Hepatocyte (in vitro differentiated cells): ENCODE measurements around the gene BCAS4. TPM values are rescaled to one million over a fixed set of nuclear protein-coding genes. Genes with fewer than 3 reads are reported as not detected.

Source experiments
- DNase-seq: peaks from one replicate; pipeline ENCODE4 v3.0.0-alpha.2; 2016; ENCODE audit warnings: low spot score
- H2AFZ ChIP-seq: fragments of 200-600 bp; sonication (generic); 2 replicates; pipeline ENCODE4 v1.6.0; 2016; ENCODE audit warnings: antibody characterized with exemption, mild to moderate bottlenecking
- H3K27ac ChIP-seq: fragments of 200-600 bp; sonication (generic); 2 replicates; pipeline ENCODE4 v1.5.1; 2016; ENCODE audit warnings: mild to moderate bottlenecking
- H3K27me3 ChIP-seq: fragments of 200-600 bp; sonication (generic); 2 replicates; pipeline ENCODE4 v1.6.1; 2016
- H3K36me3 ChIP-seq: fragments of 200-600 bp; sonication (generic); replicated peaks from 2 replicates; pipeline ENCODE4 v1.5.1; 2016; ENCODE audit warnings: low read depth; ENCODE audit not compliant: insufficient read depth
- H3K4me1 ChIP-seq: fragments of 200-600 bp; sonication (generic); 2 replicates; pipeline ENCODE4 v1.5.1; 2016; ENCODE audit warnings: mild to moderate bottlenecking, moderate library complexity; ENCODE audit not compliant: insufficient read depth
- H3K4me2 ChIP-seq: fragments of 200-600 bp; sonication (generic); 2 replicates; pipeline ENCODE4 v1.6.0; 2016
- H3K4me3 ChIP-seq: fragments of 200-600 bp; sonication (generic); 2 replicates; pipeline ENCODE4 v1.5.1; 2016; ENCODE audit warnings: mild to moderate bottlenecking
- H3K79me2 ChIP-seq: fragments of 200-600 bp; sonication (generic); 2 replicates; pipeline ENCODE4 v1.6.0; 2017; ENCODE audit warnings: mild to moderate bottlenecking
- H3K9me2 ChIP-seq: fragments of 200-600 bp; sonication (generic); replicated peaks from 2 replicates; pipeline ENCODE4 v1.6.0; 2017; ENCODE audit warnings: mild to moderate bottlenecking; ENCODE audit not compliant: insufficient read depth
- H3K9me3 ChIP-seq: fragments of 200-600 bp; sonication (generic); 2 replicates; pipeline ENCODE4 v1.5.1; 2016; ENCODE audit warnings: low read depth, mild to moderate bottlenecking
- H4K20me1 ChIP-seq: fragments of 200-600 bp; sonication (generic); 2 replicates; pipeline ENCODE4 v1.6.0; 2016; ENCODE audit warnings: mild to moderate bottlenecking; ENCODE audit not compliant: insufficient read depth, poor library complexity, severe bottlenecking
- EZH2 ChIP-seq: fragments of 200-600 bp; sonication (generic); IDR thresholded peaks from 2 replicates; pipeline ENCODE4 v1.6.1; 2016; ENCODE audit warnings: antibody characterized with exemption, mild to moderate bottlenecking, borderline replicate concordance
- EZH2phosphoT487 ChIP-seq: fragments of 200-600 bp; sonication (generic); IDR thresholded peaks from one replicate; pipeline ENCODE4 v1.6.1; 2018; ENCODE audit warnings: antibody characterized with exemption, mild to moderate bottlenecking, low read depth, moderate library complexity; ENCODE audit not compliant: unreplicated experiment, severe bottlenecking
- WGBS: methylation state at CpG from one replicate; pipeline ENCODE4 v1.1.6; 2016; ENCODE audit warnings: low lambda C conversion rate; ENCODE audit errors: missing lambda C conversion rate; 5-methylcytosine and 5-hydroxymethylcytosine counted together
- polyA plus RNA-seq: library from polyadenylated mRNA; unstranded; fragments of >200 nt; fragmentation: Nextera tagmentation; extraction: Ambion mirVana; gene quantifications from 2 replicates; pipeline ENCODE4 v1.2.1, GENCODE V29; 2016
- total RNA-seq: library from RNA; depleted of rRNA; stranded (reverse); fragments of >200 nt; gene quantifications from 2 replicates; pipeline ENCODE4 v1.2.3, GENCODE V29; 2014
- TF ChIP-seq, protein P1 (sequence below): fragments of 200-600 bp; sonication (generic); IDR thresholded peaks from 2 replicates; pipeline ENCODE4 v1.5.1; 2016; ENCODE audit warnings: antibody characterized with exemption, mild to moderate bottlenecking; ENCODE audit not compliant: poor library complexity

Gene BCAS4
- total and polyA plus RNA-seq, 2 experiments from 2014 or later = 5.6 to 21.6 TPM

DNA sequence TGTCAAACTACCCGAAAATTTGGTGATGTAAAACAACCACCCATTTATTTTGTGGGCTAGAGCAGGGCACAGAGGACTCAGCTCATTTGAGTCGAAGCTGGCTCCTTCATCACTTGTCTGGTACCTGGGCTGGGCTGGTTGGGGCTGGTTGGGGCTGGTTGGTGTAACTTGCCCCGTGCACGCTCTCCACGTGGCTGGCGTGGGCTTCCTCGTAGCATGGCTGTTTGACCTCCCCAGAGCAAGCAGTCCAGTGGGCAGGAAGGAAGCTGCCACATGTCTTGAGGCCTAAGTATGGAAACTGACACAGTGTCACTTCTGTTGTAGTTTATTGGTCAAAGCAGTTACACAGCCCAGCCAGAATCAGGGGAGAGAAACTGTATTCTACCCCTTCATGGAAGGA lies 27.1 kb downstream of the BCAS4 start:
- H3K27me3 ChIP-seq = no peaks in the 10 kb centered on the region
- H3K4me2 ChIP-seq = no peak overlapping the region
- no peak for DNase-seq
- no peaks in the 10 kb centered on the region for H3K79me2 ChIP-seq
- TF ChIP-seq, protein P1, sequence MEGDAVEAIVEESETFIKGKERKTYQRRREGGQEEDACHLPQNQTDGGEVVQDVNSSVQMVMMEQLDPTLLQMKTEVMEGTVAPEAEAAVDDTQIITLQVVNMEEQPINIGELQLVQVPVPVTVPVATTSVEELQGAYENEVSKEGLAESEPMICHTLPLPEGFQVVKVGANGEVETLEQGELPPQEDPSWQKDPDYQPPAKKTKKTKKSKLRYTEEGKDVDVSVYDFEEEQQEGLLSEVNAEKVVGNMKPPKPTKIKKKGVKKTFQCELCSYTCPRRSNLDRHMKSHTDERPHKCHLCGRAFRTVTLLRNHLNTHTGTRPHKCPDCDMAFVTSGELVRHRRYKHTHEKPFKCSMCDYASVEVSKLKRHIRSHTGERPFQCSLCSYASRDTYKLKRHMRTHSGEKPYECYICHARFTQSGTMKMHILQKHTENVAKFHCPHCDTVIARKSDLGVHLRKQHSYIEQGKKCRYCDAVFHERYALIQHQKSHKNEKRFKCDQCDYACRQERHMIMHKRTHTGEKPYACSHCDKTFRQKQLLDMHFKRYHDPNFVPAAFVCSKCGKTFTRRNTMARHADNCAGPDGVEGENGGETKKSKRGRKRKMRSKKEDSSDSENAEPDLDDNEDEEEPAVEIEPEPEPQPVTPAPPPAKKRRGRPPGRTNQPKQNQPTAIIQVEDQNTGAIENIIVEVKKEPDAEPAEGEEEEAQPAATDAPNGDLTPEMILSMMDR = no peak
- TF ChIP-seq EZH2 (no peak), EZH2phosphoT487 (no peak)
- no peak overlapping the region for H3K4me3 ChIP-seq
- no peak overlapping the region for H3K27ac ChIP-seq
- WGBS = 90% methylated on average over 7 of the region's 7 CpGs
- no peaks in the 10 kb centered on the region for H3K9me2 ChIP-seq
- H3K36me3 ChIP-seq = no peaks in the 10 kb centered on the region
- H4K20me1 ChIP-seq = no peaks in the 10 kb centered on the region
- no peak overlapping the region for H2AFZ ChIP-seq
- no peaks in the 10 kb centered on the region for H3K9me3 ChIP-seq
- peaks cover 10% of the 10 kb centered on the region for H3K4me1 ChIP-seq

DNA sequence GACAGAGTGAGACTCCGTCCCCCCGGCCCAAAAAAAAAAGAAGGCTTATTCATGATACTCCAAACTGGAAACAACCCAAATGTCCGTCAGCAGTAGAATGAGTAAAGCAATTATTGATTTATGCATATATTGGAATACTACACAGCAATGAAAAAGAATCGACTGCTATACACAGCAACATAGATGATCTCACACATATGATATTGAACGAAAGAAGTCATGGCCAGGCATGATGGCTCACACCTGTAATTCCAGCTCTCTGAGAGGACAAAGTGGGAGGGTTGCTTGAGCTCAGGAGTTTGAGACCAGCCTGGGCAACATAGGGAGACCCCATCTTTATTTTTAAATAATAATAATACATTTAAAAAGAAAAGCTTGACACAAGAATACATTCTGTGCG lies 28.5 kb downstream of the BCAS4 start:
- WGBS = 98% methylated on average over 6 of the region's 6 CpGs

GRCh38 chr20:50824137-50824536 lies 29.3 kb downstream of the BCAS4 start:
- Histone ChIP-seq H3K27me3 (no peaks in the 10 kb centered on the region), H4K20me1 (no peaks in the 10 kb centered on the region), H3K9me2 (no peaks in the 10 kb centered on the region), H3K9me3 (no peaks in the 10 kb centered on the region), H3K4me1 (no peaks in the 10 kb centered on the region), H3K27ac (no peak overlapping the region), H3K36me3 (no peaks in the 10 kb centered on the region), H3K79me2 (no peaks in the 10 kb centered on the region), H3K4me3 (no peak overlapping the region), H3K4me2 (no peak overlapping the region), H2AFZ (no peak overlapping the region)
- no peak for DNase-seq
- 92% methylated on average over 3 of the region's 3 CpGs for WGBS
- TF ChIP-seq EZH2phosphoT487 (no peak), EZH2 (no peak)
- TF ChIP-seq, protein P1 = no peak

More for the DNA sequence above, 28.5 kb downstream of the BCAS4 start:
- no peaks in the 10 kb centered on the region for H4K20me1 ChIP-seq
- no peaks in the 10 kb centered on the region for H3K9me2 ChIP-seq
- no peaks in the 10 kb centered on the region for H3K27me3 ChIP-seq
- no peak overlapping the region for H3K4me2 ChIP-seq
- no peak overlapping the region for H3K4me3 ChIP-seq
- H3K79me2 ChIP-seq = no peaks in the 10 kb centered on the region
- H2AFZ ChIP-seq = no peak overlapping the region
- no peak for TF ChIP-seq EZH2
- no peak overlapping the region for H3K27ac ChIP-seq
- no peaks in the 10 kb centered on the region for H3K9me3 ChIP-seq
- no peaks in the 10 kb centered on the region for H3K36me3 ChIP-seq
- peaks cover 5% of the 10 kb centered on the region for H3K4me1 ChIP-seq
- DNase-seq = no peak

DNA sequence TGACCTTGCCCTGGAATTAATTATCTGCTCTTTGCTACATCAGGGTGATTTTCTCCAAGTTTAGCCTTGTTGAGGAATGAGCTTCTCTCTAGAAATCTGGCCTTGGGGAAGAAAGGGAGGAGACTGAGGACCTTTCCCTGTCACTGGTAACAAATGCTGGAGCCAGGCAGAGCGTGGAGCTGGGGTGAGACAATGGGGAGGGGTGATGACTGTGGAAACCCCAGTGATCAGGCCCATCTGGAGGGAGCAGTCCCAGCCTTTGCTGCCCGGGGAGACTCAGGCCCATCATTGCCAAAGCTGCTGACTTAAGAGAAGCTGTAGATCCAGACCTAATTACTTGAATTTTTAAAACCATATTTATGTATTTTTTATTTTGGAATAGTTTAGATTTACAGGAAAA lies 31.3 kb downstream of the BCAS4 start:
- Histone ChIP-seq H3K27ac (no peak overlapping the region), H3K9me2 (no peaks in the 10 kb centered on the region), H3K4me1 (no peaks in the 10 kb centered on the region), H2AFZ (no peak overlapping the region), H3K9me3 (no peaks in the 10 kb centered on the region), H3K36me3 (no peaks in the 10 kb centered on the region), H3K4me3 (no peak overlapping the region), H3K4me2 (no peak overlapping the region), H3K79me2 (no peaks in the 10 kb centered on the region), H4K20me1 (no peaks in the 10 kb centered on the region), H3K27me3 (no peaks in the 10 kb centered on the region)
- TF ChIP-seq EZH2phosphoT487 (no peak), EZH2 (no peak)
- TF ChIP-seq, protein P1 = no peak
- no peak for DNase-seq
- WGBS = 72% methylated on average over 2 of the region's 2 CpGs
